HG02798 (cell line): Measurements from ENCODE around the gene TMEM86A.

Source experiments
- ATAC-seq: cut with Tn5 transposase; IDR thresholded peaks from one replicate; pipeline ENCODE4 v1.9.1; 2021; ENCODE audit warnings: mild to moderate bottlenecking; ENCODE audit not compliant: unreplicated experiment, poor library complexity

Gene TMEM86A

DNA sequence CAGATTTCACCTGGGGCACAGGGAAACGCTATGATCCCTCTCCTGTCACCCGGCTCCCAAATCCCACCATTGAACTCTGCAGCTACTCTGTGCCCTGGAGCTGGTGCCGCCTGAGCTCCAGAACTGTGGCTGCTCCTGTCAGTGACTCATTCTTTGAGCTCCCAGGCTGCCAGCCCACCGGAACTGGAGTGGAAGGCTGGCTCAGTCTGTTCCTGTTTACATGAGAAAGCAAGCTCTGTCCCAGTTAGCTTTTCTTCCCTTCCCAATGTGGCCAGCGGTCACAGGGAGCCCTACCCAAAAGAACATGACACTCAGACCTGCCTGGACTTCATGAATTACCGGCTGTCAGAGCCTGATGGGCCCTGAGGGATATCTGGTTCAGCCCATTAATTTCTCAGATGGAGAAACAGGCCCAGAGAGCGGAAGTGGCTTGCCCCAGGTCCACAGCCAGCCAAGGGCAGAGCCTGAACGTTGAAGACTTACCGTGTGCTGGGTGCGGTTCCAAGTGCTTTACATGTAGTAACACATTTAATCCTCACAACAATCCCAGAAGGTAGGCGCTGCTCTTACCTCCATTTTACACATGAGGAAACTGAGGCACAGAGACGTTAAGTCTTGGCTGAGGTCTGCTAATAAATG is 51.2 kb downstream of the TMEM86A start:
- no peak for ATAC-seq

DNA sequence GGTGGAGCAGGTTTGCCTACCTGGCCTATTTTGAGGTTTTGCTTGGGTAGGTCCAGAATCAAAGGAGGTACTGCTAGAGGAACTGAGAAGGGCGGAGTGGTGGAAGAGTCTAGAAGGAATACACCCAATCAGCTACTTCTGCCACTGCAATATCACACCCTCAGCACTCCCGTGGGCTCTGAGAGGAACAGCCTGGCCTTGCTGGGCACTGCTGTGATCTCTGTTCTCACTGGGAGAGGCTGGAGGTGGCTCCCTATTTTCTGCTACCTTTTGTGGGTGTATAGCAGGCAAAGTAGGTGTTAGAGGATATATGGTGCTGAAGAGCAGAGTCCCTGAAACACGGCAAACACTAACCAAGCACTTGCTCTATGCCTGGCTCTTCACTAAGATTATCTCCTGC is 52.4 kb downstream of the TMEM86A start:
- no peak for ATAC-seq

GRCh38 chr11:18752502-18752901 is 53.9 kb downstream of the TMEM86A start:
- no peak for ATAC-seq

DNA sequence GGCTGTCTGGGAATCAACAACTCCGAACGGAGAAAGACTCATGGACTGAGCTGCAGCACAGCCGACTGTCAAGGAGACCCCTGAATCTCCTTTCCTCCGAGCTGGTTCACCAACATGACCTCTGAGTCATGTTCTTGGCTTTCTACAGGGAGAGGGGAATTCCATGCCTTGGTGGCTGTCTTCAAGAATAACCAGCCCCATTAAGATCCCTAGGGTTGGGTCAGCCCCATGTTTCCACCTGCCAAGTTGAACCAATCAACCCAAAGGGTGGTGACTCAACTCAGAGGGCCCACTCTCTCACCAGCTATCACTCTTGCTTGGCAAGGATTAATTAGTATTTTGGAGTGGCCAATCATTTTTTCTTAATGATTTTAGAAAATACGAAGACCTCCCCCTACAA is 55.7 kb downstream of the TMEM86A start:
- ATAC-seq: no peak
